GM19463 (cell line): Measurements from ENCODE around the gene SEMA6C.
"Not testable (repeated sequence)": the region's sequence is repeated elsewhere in the genome, so short reads cannot be mapped to it uniquely, and the experiment has no call there.

Experiments
- ATAC-seq: cut with Tn5 transposase; IDR thresholded peaks from one replicate; pipeline ENCODE4 v1.9.1; 2021; ENCODE audit warnings: mild to moderate bottlenecking, moderate library complexity; ENCODE audit not compliant: unreplicated experiment

SEMA6C gene

GRCh38 chr1:151132335-151133017, 14.0 kb downstream of the SEMA6C start:
- no peak for ATAC-seq

GRCh38 chr1:151131701-151132334, 14.6 kb downstream of the SEMA6C start:
- ATAC-seq: no peak

GRCh38 chr1:151130987-151131586, 15.3 kb downstream of the SEMA6C start:
- peak; percentile 84 for ATAC-seq

GRCh38 chr1:151128800-151129199, 17.6 kb downstream of the SEMA6C start:
- ATAC-seq: no peak

GRCh38 chr1:151124763-151125403, 21.5 kb downstream of the SEMA6C start:
- no peak for ATAC-seq

DNA sequence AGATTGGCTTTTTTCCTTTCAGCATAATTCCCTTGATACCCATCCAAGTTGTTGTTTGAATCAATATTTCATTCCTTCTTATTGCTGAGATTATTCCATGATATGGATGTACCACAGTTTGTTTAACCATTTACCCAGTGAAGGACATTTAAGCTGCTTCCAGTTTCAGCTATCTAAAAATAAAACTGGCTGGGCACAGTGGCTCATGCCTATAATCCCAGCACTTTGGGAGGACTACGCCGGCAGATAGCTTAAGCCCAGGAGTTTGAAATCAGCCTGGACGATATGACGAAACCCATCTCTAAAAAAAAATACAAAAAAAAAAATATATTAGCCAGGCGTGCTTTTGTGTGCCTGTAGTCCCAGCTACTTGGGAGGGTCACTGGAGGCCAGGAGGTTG, 32.6 kb downstream of the SEMA6C start:
- no peak for ATAC-seq

DNA sequence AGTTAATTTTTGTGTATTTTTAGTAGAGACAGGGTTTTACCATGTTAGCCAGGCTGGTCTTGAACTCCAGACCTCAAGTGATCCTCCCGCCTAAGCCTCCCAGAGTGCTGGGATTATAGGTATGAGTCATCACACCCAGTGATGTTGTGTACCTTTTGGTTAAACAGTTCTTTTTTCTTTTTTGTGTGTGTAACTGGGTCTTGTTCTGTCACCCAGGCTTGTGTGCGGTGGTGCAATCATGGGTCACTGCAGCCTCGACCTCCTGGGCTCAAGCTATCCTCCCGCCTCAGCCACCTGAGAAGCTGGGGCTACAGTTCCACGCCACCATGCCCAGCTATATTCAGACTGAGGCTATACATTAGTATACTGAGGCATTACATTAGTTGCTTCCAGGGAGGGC, 38.1 kb downstream of the SEMA6C start:
- ATAC-seq: no peak

- ATAC-seq: no peak
These were observed 39.5 kb downstream of the SEMA6C start for GRCh38 chr1:151106894-151107293.

DNA sequence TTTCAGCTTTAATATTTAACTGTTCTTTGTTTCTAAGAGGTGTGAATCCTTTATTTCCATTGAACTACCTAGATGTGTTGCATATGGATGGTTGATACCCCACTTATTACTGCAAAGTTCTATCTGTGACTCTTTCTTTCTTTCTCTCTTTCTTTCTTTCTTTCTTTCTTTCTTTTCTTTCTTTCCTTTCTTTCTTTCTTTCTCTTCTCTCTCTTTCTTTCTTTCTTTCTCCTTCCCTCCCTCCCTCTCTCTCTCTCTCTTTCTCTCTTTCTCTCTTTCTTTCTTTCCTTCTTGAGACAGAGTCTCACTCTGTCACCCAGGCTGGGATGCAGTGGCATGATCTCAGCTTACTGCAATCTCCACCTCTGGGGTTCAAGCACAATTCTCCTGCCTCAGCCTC, 41.8 kb downstream of the SEMA6C start:
- ATAC-seq: no peak

- no peak for ATAC-seq
These were observed 48.3 kb downstream of the SEMA6C start for GRCh38 chr1:151098126-151098525.

- not testable (repeated sequence) for ATAC-seq
These were observed 49.0 kb downstream of the SEMA6C start for GRCh38 chr1:151097426-151097825.

GRCh38 chr1:151085953-151086559, 60.4 kb downstream of the SEMA6C start:
- ATAC-seq: no peak
